ENCODE measurements around the gene ATP5ME.

ATP5ME gene

DNA sequence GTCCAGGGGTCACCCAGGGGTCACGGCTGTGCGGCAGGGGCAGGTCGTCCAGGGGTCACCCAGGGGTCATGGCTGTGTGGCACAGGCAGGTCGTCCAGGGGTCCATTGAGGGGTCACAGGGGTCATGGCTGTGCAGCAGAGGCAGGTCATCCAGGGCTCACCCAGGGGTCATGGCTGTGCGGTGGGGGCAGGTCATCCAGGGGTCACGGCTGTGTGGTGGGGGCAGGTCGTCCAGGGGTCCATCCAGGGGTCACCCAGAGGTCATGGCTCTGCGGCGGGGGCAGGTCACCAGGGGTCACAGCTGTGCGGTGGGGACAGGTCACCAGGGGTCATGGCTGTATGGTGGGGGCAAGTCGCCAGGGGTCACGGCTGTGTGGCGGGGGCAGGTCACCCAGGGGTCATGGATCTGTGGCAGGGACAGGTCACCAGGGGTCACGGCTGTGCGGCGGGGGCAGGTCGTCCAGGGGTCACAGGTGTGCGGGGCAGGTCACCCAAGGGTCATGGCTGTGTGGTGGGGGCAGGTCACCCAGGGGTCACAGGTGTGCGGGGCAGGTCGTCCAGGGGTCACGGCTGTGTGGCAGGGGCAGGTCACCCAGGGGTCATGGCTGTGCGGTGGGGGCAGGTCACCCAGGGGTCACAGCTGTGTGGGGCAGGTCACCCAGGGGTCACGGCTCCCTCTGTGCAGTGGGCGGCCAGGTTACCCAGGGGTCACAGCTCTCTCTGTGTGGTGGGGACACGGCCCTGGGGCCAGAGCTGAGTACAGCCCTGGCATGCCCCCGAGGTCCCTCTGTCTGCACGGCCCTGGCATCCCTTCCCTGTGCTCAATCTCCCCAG lies 16.0 kb downstream of the ATP5ME start:
- TF ChIP-seq, protein P1, sequence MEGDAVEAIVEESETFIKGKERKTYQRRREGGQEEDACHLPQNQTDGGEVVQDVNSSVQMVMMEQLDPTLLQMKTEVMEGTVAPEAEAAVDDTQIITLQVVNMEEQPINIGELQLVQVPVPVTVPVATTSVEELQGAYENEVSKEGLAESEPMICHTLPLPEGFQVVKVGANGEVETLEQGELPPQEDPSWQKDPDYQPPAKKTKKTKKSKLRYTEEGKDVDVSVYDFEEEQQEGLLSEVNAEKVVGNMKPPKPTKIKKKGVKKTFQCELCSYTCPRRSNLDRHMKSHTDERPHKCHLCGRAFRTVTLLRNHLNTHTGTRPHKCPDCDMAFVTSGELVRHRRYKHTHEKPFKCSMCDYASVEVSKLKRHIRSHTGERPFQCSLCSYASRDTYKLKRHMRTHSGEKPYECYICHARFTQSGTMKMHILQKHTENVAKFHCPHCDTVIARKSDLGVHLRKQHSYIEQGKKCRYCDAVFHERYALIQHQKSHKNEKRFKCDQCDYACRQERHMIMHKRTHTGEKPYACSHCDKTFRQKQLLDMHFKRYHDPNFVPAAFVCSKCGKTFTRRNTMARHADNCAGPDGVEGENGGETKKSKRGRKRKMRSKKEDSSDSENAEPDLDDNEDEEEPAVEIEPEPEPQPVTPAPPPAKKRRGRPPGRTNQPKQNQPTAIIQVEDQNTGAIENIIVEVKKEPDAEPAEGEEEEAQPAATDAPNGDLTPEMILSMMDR (IDR thresholded peaks at IDR 0.05; ENCODE audit: extremely low read depth, missing control alignments), result no peak
- no peak for DNase-seq (ENCODE audit: low spot score)

DNA sequence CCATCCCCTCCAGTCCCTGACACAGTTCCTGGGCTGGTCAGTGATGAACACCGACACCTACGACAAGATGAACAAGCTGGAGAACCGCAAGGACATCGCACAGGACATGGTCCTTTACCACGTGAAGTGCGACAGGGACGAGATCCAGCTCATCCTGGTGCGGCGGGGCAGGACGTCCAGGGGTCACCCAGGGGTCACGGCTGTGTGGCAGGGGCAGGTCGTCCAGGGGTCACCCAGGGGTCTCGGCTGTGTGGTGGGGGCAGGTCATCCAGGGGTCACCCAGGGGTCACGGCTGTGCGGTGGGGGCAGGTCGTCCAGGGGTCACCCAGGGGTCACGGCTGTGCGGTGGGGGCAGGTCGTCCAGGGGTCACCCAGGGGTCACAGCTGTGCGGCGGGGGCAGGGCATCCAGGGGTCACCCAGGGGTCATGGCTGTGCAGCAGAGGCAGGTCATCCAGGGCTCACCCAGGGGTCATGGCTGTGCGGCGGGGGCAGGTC lies 16.7 kb downstream of the ATP5ME start:
- TF ChIP-seq, protein P1 (IDR thresholded peaks at IDR 0.05; ENCODE audit: extremely low read depth, missing control alignments), result no peak
- no peak for DNase-seq (ENCODE audit: low spot score)

DNA sequence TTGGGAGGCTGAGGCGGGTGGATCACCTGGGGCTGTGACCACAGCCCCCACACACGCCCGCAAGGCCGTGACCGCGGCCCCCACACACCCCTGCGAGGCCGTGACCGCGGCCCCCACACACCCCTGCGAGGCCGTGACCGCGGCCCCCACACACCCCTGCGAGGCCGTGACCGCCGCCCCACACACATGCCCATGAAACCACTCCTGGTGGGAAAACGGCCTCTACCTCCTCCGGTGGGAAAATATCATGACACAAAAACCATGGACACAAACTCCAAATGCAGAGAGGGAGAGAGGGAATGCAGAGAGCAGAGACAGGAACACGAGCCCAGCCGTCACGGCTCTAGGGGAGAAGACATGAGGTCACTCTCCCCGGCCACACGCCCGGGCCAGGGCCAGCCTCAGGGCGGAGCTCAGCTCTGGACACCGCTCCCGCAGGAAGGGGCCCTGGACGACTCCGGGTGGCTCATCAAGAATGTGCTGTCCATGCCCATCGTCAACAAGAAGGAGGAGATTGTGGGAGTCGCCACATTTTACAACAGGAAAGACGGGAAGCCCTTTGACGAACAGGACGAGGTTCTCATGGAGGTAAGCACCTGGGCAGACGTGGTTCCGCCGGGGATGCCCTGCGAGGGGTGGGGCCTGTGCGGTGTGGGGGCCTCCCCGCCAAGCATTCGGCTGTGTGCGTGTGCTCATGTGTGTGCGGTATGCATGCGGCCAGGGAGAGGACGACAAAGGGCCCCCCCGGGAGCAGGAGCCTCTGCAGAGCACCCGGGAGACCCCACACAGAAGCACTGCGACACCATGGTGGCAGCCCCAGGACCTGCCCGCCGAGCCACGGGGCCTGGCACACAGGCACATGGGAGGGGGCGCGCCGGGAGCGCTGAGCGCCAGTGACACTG lies 17.4 kb downstream of the ATP5ME start:
- TF ChIP-seq, protein P1 (IDR thresholded peaks at IDR 0.05; ENCODE audit: extremely low read depth, missing control alignments), result no peak
- DNase-seq (ENCODE audit: low spot score), result no peak

DNA sequence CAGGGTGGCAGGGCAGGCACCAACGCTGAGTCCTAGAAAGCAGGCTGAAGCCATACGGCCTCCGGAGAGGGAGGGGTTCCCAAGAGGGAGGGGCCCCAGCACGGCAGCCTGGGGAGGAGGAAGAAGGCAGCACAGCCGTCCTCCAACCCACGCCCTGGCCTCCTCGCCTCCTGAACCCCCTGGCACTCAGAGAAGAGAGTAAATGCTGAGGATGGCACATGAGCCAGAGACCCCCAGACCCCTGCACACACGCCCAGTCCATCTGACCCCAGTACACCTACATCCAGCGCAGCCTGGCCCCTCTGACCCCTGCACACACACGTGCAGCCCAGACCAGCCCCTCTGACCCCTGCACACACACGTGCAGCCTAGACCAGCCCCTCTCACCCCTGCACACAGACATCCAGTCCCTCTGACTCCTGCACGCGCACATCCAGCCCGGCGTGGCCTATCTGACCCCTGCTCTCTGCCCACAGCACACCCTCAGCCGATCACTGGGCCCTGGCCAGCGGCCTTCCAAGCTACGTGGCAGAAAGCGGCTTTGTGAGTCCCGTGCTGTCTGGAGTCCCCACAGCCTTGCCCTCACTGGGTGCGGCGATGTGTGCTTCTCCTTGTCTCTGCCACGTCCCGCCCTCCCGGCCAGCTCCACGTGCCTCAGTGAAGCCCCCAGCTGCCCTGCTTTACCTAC lies 18.5 kb downstream of the ATP5ME start:
- TF ChIP-seq, protein P1 (IDR thresholded peaks at IDR 0.05; ENCODE audit: extremely low read depth, missing control alignments), result no peak
- DNase-seq (ENCODE audit: low spot score), result no peak

DNA sequence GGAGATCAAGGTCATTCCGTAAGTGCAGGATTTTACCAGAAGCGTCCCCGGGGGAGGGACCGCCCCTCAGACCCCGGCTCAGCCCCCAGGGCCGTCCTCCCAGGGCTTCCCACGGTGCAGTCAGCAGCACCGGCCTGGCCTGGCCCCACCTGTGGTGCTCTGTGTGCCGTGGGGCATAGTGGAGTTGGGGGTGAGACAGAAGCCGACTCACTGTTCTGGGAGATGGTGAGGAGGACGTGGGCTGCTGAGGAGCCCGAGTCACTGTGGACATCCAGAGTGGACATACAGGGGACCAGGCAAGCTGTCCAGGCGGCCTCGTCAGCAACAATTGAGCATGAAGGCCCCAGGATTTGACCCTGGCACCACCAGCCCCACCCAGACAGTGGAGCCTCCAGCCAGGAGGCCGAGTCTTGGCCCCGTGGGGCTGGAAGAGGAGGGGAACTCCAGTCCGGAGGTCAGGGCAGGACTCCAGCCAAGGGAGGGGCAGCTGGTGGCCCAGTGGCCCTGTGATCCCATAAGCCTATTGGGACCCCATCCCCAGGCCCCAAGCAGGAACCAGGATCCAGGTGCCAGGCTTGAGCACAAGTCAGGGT lies 19.1 kb downstream of the ATP5ME start:
- no peak for DNase-seq (ENCODE audit: low spot score)
- TF ChIP-seq, protein P1 (IDR thresholded peaks at IDR 0.05; ENCODE audit: extremely low read depth, missing control alignments), result no peak

DNA sequence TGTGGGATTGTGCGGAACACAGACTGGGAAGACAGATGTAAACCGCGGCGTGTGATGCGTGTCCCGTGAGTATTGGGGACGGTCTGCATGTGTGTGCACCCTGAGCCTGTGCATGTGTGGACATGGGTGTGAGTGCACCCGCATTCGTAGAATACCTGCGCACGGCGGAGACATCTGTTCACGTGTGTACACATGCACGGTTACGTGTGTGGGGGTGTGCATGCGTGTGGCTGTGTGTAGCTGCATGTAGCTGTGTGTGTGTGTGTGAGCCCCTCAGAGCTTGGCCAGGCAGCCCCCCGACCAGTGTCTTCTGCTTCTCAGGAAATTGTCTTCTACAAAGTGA lies 19.6 kb downstream of the ATP5ME start:
- DNase-seq (ENCODE audit: low spot score), result no peak
- TF ChIP-seq, protein P1 (IDR thresholded peaks at IDR 0.05; ENCODE audit: extremely low read depth, missing control alignments), result no peak

All from GM20000 (cell line).